Astrocyte of the cerebellum (primary cell): ENCODE data around the gene SLC7A1.

ENCODE experiments used
- DNase-seq: peaks from one replicate; pipeline ENCODE4 v3.0.0-alpha.2; 2011; ENCODE audit warnings: low read depth
- H3K4me3 ChIP-seq: 2 replicates; pipeline ENCODE4 v1.5.1; 2011; ENCODE audit warnings: mild to moderate bottlenecking, low read depth, low read length, moderate library complexity
- CTCF ChIP-seq: IDR thresholded peaks from 2 replicates; pipeline ENCODE4 v1.5.1; 2012; ENCODE audit warnings: low read length, low read depth, moderate library complexity, mild to moderate bottlenecking; ENCODE audit errors: missing control alignments
- in situ Hi-C: cut with HindIII; loops from 2 replicates; pipeline ENCODE4 v1.10.0; 2017; ENCODE audit warnings: low sequenced_read_pairs

SLC7A1 gene

DNA sequence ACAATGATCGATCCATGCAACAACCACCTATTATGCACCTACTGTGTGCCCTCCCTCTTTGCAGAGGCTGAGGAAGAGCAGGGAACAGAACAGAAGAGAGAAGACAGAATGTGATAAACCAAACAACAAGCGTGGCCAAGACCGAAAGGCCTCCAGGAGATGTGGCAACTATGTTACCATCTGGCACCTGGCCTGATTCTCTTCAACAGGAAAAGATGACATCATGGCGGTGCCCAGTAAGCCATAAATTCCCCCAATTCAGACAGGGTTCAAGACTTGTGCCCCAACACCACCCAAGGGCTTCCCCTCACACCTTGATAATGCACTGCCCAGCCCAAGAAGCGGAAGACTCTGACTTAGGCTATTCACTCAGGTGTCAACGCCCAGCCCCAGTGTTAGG is 44.3 kb downstream of the SLC7A1 start:
- DNase-seq = no peak
- in situ Hi-C loops = no loop called here
- H3K4me3 ChIP-seq = no peak overlapping the region
- no peak for TF ChIP-seq CTCF

- no peak for TF ChIP-seq CTCF
- H3K4me3 ChIP-seq = no peak overlapping the region
- in situ Hi-C loops = no loop called here
- peak; percentile 64 for DNase-seq
Measured at GRCh38 chr13:29550430-29550988, 45.0 kb downstream of the SLC7A1 start.

DNA sequence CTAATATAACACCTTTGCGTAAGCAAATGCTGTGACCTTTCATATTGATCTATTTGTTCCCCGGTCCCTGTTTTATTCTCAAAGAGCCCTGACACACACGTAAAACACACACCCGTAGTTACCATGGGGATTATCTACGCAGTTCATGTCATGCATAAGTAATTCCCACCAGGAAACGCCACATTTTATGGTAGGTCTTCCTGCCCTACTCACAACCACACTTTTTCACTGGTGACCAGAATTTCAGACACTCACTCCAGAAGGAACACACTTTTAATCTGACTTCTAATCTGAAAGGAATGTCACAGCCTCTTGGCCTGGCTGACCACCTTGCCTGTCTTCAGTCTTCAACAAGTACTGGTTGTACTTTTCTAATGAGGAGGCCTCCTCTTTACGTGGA is 46.8 kb downstream of the SLC7A1 start:
- no peak for TF ChIP-seq CTCF
- in situ Hi-C loops = no loop called here

GRCh38 chr13:29547153-29547552 is 48.3 kb downstream of the SLC7A1 start:
- in situ Hi-C loops = no loop called here
- no peak for DNase-seq
- H3K4me3 ChIP-seq = no peak overlapping the region
- no peak for TF ChIP-seq CTCF

More for the DNA sequence above, 46.8 kb downstream of the SLC7A1 start:
- no peak overlapping the region for H3K4me3 ChIP-seq
- DNase-seq = peak; percentile 75

GRCh38 chr13:29546662-29547061 is 48.8 kb downstream of the SLC7A1 start:
- TF ChIP-seq CTCF = no peak
- DNase-seq = no peak
- in situ Hi-C loops = no loop called here
- no peak overlapping the region for H3K4me3 ChIP-seq

DNA sequence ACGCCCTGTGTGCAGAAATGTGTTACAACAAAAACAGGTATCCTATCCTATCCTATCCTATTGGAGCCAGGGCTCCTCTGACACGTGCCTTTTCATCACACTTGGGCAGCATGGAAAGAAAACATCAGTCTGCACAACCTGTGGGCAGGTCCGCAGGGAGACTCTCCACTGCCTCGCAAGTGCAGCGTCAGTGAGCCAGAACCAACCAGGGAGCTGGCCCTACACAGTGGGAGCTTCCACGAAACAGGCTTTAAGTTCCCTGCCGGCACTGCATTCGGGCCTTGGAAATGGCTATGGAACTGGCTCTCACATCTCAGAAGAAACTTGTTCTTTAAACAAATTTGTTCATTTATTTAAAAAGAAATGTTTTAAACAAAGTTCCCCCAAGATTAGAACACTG is 49.5 kb downstream of the SLC7A1 start:
- no peak for DNase-seq
- in situ Hi-C loops = no loop called here

More for the DNA sequence above, 49.5 kb downstream of the SLC7A1 start:
- no peak overlapping the region for H3K4me3 ChIP-seq
- TF ChIP-seq CTCF = no peak
